HL-60 (cell line): ENCODE results near the gene MAD1L1.

Experiments
- DNase-seq, 2 experiments: peaks; one replicate each; pipeline ENCODE4 v3.0.0-alpha.2; 2010 to 2020; ENCODE audit warnings: low read depth in 1 of 2, low spot score in 1 of 2
- H3K27ac ChIP-seq: fragments of 250-450 bp; sonication (Bioruptor Pico); replicated peaks from 2 replicates; pipeline ENCODE4 v1.5.1; 2020; ENCODE audit warnings: mild to moderate bottlenecking, moderate library complexity
- H3K27me3 ChIP-seq: fragments of 250-450 bp; sonication (Bioruptor Pico); 2 replicates; pipeline ENCODE4 v1.5.1; 2021; ENCODE audit warnings: mild to moderate bottlenecking, moderate library complexity; ENCODE audit not compliant: insufficient read depth, poor library complexity, severe bottlenecking
- H3K4me3 ChIP-seq: replicated peaks from 2 replicates; pipeline ENCODE4 v1.5.1; 2011; ENCODE audit warnings: mild to moderate bottlenecking, control low read depth, low read length; ENCODE audit not compliant: insufficient read depth
- GABPA ChIP-seq: IDR thresholded peaks from 2 replicates; pipeline ENCODE4 v1.6.1; 2012; ENCODE audit warnings: low read depth
- POLR2AphosphoS5 ChIP-seq: IDR thresholded peaks from 2 replicates; pipeline ENCODE4 v1.6.1; 2012; ENCODE audit warnings: low read depth
- SPI1 ChIP-seq: IDR thresholded peaks from 2 replicates; pipeline ENCODE4 v1.6.1; 2012; ENCODE audit warnings: low read depth, mild to moderate bottlenecking, borderline replicate concordance
- TF ChIP-seq, protein P1 (sequence below): IDR thresholded peaks from 2 replicates; pipeline ENCODE4 v1.6.1; 2012; ENCODE audit warnings: low read depth; ENCODE audit not compliant: insufficient replicate concordance
- TF ChIP-seq, protein P2 (sequence below): IDR thresholded peaks from one replicate; pipeline ENCODE4 v1.5.1; 2011; ENCODE audit warnings: low read length, control low read depth, inconsistent platforms; ENCODE audit not compliant: insufficient read depth

Gene MAD1L1

DNA sequence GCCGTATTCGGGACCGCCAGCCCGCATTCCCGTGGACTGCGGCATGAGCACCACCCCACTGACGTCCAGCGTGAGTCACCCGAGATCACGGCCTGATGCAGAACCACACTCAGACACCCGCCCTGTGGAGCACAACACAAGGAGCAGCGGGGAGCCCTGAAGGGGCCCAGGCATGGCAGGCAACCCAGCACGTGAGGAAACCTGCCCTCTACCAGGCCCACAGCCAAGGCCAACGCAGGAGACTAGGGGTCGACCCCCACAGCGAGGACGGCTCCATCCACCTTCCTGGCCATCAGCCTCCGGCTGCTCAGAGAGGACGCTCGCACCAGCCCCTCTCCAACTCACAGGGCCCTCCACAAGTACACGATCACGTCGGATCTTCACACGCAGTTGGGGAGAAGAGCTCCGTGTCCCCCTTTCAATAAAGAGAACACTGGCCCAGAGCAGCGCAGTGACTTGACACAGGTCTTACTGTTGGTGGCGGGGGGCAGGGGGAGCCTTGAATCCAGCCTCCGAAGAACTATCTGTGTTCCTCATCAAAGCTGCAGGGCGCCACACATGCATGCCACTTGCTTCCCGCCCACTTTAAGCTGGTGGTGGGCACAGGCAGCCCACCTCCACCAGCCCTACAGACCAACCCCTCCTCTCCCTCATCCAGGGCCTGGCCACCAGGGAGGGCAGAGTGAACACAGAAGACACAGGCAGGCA, 22.0 kb downstream of the MAD1L1 start:
- Histone ChIP-seq H3K27me3 (no peaks in the 10 kb centered on the region), H3K4me3 (no peak overlapping the region), H3K27ac (no peak overlapping the region)
- TF ChIP-seq SPI1 (no peak), POLR2AphosphoS5 (no peak), GABPA (no peak)
- TF ChIP-seq, protein P1, sequence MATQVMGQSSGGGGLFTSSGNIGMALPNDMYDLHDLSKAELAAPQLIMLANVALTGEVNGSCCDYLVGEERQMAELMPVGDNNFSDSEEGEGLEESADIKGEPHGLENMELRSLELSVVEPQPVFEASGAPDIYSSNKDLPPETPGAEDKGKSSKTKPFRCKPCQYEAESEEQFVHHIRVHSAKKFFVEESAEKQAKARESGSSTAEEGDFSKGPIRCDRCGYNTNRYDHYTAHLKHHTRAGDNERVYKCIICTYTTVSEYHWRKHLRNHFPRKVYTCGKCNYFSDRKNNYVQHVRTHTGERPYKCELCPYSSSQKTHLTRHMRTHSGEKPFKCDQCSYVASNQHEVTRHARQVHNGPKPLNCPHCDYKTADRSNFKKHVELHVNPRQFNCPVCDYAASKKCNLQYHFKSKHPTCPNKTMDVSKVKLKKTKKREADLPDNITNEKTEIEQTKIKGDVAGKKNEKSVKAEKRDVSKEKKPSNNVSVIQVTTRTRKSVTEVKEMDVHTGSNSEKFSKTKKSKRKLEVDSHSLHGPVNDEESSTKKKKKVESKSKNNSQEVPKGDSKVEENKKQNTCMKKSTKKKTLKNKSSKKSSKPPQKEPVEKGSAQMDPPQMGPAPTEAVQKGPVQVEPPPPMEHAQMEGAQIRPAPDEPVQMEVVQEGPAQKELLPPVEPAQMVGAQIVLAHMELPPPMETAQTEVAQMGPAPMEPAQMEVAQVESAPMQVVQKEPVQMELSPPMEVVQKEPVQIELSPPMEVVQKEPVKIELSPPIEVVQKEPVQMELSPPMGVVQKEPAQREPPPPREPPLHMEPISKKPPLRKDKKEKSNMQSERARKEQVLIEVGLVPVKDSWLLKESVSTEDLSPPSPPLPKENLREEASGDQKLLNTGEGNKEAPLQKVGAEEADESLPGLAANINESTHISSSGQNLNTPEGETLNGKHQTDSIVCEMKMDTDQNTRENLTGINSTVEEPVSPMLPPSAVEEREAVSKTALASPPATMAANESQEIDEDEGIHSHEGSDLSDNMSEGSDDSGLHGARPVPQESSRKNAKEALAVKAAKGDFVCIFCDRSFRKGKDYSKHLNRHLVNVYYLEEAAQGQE = no peak
- TF ChIP-seq, protein P2, sequence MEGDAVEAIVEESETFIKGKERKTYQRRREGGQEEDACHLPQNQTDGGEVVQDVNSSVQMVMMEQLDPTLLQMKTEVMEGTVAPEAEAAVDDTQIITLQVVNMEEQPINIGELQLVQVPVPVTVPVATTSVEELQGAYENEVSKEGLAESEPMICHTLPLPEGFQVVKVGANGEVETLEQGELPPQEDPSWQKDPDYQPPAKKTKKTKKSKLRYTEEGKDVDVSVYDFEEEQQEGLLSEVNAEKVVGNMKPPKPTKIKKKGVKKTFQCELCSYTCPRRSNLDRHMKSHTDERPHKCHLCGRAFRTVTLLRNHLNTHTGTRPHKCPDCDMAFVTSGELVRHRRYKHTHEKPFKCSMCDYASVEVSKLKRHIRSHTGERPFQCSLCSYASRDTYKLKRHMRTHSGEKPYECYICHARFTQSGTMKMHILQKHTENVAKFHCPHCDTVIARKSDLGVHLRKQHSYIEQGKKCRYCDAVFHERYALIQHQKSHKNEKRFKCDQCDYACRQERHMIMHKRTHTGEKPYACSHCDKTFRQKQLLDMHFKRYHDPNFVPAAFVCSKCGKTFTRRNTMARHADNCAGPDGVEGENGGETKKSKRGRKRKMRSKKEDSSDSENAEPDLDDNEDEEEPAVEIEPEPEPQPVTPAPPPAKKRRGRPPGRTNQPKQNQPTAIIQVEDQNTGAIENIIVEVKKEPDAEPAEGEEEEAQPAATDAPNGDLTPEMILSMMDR = no peak
- DNase-seq = no peak

DNA sequence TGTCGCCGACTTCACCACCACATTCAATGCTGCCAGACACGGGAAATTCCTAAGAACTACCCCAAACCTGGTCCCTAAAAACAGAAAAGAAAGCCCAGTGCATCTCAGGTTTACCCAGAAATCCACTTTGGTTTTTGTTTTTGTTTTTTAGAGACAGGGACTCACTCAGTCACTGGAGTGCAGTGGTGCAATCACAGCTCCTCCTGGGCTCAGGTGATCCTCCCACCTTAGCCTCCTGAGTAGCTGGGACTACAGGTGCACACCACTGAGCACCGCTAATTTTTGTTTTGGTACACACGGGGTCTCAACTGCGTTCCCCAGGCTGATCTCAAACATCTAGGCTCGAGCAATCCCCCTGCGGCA, 22.8 kb downstream of the MAD1L1 start:
- H3K4me3 ChIP-seq = no peak overlapping the region
- TF ChIP-seq, protein P1 = no peak
- TF ChIP-seq, protein P2 = no peak
- TF ChIP-seq GABPA = no peak
- TF ChIP-seq POLR2AphosphoS5 = no peak
- TF ChIP-seq SPI1 = no peak
- no peaks in the 10 kb centered on the region for H3K27me3 ChIP-seq
- no peak for DNase-seq
- H3K27ac ChIP-seq = no peak overlapping the region

DNA sequence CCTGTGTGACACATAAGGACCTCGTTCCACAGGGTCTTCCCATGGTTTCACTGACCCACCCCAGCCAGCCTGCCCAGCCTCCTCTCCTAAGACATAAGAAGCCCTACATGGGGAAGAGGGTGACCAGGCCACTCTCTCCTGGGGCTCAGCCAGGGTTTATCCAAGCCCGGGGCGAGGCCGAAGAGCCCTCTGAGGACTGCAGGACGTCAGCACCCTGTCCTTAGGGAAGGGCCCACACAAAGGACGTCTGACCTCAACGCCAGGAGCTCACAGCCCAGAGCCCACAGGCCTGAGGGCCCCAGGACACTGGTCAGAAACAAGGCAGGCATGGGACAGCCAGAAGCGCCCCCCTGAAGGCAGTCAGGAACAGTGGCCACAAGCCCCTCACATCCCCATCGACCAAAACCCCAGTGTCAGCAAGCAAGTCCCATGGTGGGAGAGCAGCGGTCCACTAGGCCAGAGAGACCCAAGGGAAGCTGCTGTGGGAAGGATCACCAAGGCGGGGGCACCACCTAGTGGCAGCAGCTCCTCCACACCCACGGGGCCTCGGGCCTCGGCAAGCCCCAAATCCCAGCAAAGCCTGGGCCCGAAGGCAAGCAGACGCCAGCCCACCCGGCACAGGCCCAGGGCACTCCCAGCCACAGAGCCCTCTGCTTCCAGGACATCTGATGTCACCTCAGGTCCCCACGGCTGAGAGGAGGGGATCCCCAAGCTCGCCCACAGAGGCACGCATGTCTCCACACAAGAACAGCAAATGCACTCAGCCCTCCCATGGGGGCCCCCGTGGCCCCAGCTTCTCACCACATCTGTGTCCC, 23.4 kb downstream of the MAD1L1 start:
- no peak for TF ChIP-seq POLR2AphosphoS5
- TF ChIP-seq, protein P2 = peak; percentile 56
- TF ChIP-seq, protein P1 = no peak
- no peak for TF ChIP-seq GABPA
- DNase-seq = peak in 1 of 2 experiments; percentile 55
- H3K4me3 ChIP-seq = no peak overlapping the region
- H3K27ac ChIP-seq = no peak overlapping the region
- H3K27me3 ChIP-seq = no peaks in the 10 kb centered on the region
